H1 (cell line): ENCODE measurements around the gene SRSF2. TPM values are rescaled to one million over a fixed set of nuclear protein-coding genes. Genes with fewer than 3 reads are reported as not detected.

Source experiments
- BRCA1 ChIP-seq: IDR thresholded peaks from 2 replicates; pipeline ENCODE4 v1.6.1; 2012; ENCODE audit warnings: low read depth, low read length, improper control_type of control experiment
- ZNF274 ChIP-seq: IDR thresholded peaks from 2 replicates; pipeline ENCODE4 v1.7.0; 2012; ENCODE audit warnings: low read length, borderline replicate concordance; ENCODE audit errors: extremely low read depth
- polyA plus RNA-seq, 7 experiments: library from polyadenylated mRNA; depleted of rRNA in 3 of 7; stranded (reverse) in 5 of 7; unstranded in 2 of 7; fragments of >200 nt in 5 of 7; fragments of 200-250 nt in 2 of 7; gene quantifications; 1 replicate in 5 of 7; 2 replicates in 1 of 7; 4 replicates in 1 of 7; pipeline versions ENCODE4 v1.2.1 to v1.2.3, GENCODE V29; 2011 to 2013; ENCODE audit warnings: missing spikeins in 2 of 7, mixed read lengths in 2 of 7
- total RNA-seq: library from RNA; stranded (reverse); fragmentation: NEBNext Ultra II Directional; extraction: Animal tissue kit (Norgen Biotek cat#: 25700); gene quantifications from 2 replicates; pipeline ENCODE4 v1.2.1, GENCODE V29; 2021
- TF ChIP-seq, protein P1 (sequence below): IDR thresholded peaks from 2 replicates; pipeline ENCODE4 v1.6.1; 2011; ENCODE audit warnings: low read depth, mild to moderate bottlenecking, low read length; ENCODE audit not compliant: insufficient read depth

The SRSF2 gene
- total and polyA plus RNA-seq, 2 of the 8 experiments (the other 6 are each of a cell fraction or from before 2014, with no cell fraction given) = 397 to 401 TPM

DNA sequence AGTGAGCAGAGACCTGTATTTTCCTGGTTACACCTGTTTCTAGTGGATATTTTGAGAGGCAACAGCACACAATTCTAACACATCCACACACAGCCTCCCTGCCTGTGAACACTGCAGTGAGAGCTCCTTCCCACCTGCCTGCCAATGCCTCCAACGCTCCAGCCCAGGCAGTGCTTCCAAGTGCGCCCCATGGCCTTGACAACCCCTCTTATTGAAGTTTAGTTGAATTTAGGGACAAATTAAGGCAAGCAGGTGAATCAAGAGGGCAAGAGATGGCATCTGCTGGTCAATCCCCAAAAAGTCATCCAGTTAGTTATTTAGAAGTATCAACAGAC is 21.7 kb downstream of the SRSF2 start (continued):
- no peak for TF ChIP-seq ZNF274
- TF ChIP-seq, protein P1, sequence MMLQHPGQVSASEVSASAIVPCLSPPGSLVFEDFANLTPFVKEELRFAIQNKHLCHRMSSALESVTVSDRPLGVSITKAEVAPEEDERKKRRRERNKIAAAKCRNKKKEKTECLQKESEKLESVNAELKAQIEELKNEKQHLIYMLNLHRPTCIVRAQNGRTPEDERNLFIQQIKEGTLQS = no peak
- TF ChIP-seq BRCA1 = no peak
- TF ChIP-seq, all 59 proteins: peak for 0
